HepG2 (cell line): ENCODE data around the gene FAAP100. TPM values are rescaled to one million over a fixed set of nuclear protein-coding genes. Genes with fewer than 3 reads are reported as not detected.

Experiments
- AHR ChIP-seq: IDR thresholded peaks from 2 replicates; pipeline ENCODE4 v1.6.1; 2018; ENCODE audit warnings: missing genetic modification reagents, missing compliant biosample characterization
- EEA1 ChIP-seq: sonication (generic); formaldehyde crosslinking; IDR thresholded peaks from 2 replicates; pipeline ENCODE4 v1.5.1; 2020; ENCODE audit warnings: mild to moderate bottlenecking, missing genetic modification reagents, borderline replicate concordance
- FOXC1 ChIP-seq: sonication (generic); formaldehyde crosslinking; IDR thresholded peaks from 2 replicates; pipeline ENCODE4 v1.8.0; 2022; ENCODE audit warnings: mild to moderate bottlenecking, missing genetic modification reagents, borderline replicate concordance
- HDAC1 ChIP-seq: sonication (generic); formaldehyde crosslinking; IDR thresholded peaks from 2 replicates; pipeline ENCODE4 v1.5.1; 2020; ENCODE audit warnings: mild to moderate bottlenecking, missing genetic modification reagents
- KLF11 ChIP-seq: IDR thresholded peaks from 2 replicates; pipeline ENCODE4 v1.6.1; 2016; ENCODE audit warnings: missing compliant biosample characterization
- MEIS1 ChIP-seq: sonication (generic); formaldehyde crosslinking; IDR thresholded peaks from 2 replicates; pipeline ENCODE4 v1.9.0; 2021; ENCODE audit warnings: mild to moderate bottlenecking, missing genetic modification reagents, moderate library complexity, borderline replicate concordance
- MIER3 ChIP-seq: IDR thresholded peaks from 2 replicates; pipeline ENCODE4 v1.6.1; 2016; ENCODE audit warnings: missing compliant biosample characterization, borderline replicate concordance
- NFKB2 ChIP-seq: sonication (generic); formaldehyde crosslinking; IDR thresholded peaks from 2 replicates; pipeline ENCODE4 v1.4.0; 2020; ENCODE audit warnings: missing genetic modification reagents, borderline replicate concordance
- PAWR ChIP-seq: sonication (generic); formaldehyde crosslinking; IDR thresholded peaks from 2 replicates; pipeline ENCODE4 v1.4.0; 2020; ENCODE audit warnings: missing genetic modification reagents, mild to moderate bottlenecking, borderline replicate concordance
- PCBP2 ChIP-seq: fragments of 200-400 bp; formaldehyde crosslinking; optimal IDR thresholded peaks from 2 replicates; pipeline ENCODE3; 2018; ENCODE audit warnings: low read length, low read depth; ENCODE audit not compliant: poor library complexity, severe bottlenecking
- PLRG1 ChIP-seq: fragments of 450-650 bp; conservative IDR thresholded peaks from 2 replicates; pipeline ENCODE4 v1.6.1; 2016
- THAP7 ChIP-seq: sonication (generic); formaldehyde crosslinking; IDR thresholded peaks from 2 replicates; pipeline ENCODE4 v1.8.1; 2023; ENCODE audit warnings: mild to moderate bottlenecking, missing genetic modification reagents
- TOPORS ChIP-seq: sonication (generic); formaldehyde crosslinking; IDR thresholded peaks from 2 replicates; pipeline ENCODE4 v1.8.0; 2023; ENCODE audit warnings: mild to moderate bottlenecking, missing genetic modification reagents
- YY1 ChIP-seq: IDR thresholded peaks from 2 replicates; pipeline ENCODE4 v1.6.1; 2011; ENCODE audit warnings: low read length, low read depth, moderate library complexity, mild to moderate bottlenecking; ENCODE audit not compliant: insufficient read depth, insufficient replicate concordance
- ZBTB43 ChIP-seq: sonication (generic); formaldehyde crosslinking; conservative IDR thresholded peaks from 2 replicates; pipeline ENCODE4 v1.4.0; 2020; ENCODE audit warnings: missing genetic modification reagents
- ZFP90 ChIP-seq: sonication (generic); formaldehyde crosslinking; IDR thresholded peaks from 2 replicates; pipeline ENCODE4 v1.8.0; 2022; ENCODE audit warnings: missing genetic modification reagents, mild to moderate bottlenecking, inconsistent platforms, borderline replicate concordance
- ZNF143 ChIP-seq: sonication (generic); formaldehyde crosslinking; IDR thresholded peaks from 2 replicates; pipeline ENCODE4 v1.4.0; 2020; ENCODE audit warnings: missing genetic modification reagents
- ZNF431 ChIP-seq: sonication (generic); formaldehyde crosslinking; IDR thresholded peaks from 2 replicates; pipeline ENCODE4 v1.9.0; 2022; ENCODE audit warnings: missing genetic modification reagents, low read depth, mild to moderate bottlenecking, borderline replicate concordance
- ZNF572 ChIP-seq: sonication (generic); formaldehyde crosslinking; IDR thresholded peaks from 2 replicates; pipeline ENCODE4 v1.5.1; 2020; ENCODE audit warnings: mild to moderate bottlenecking, missing genetic modification reagents
- ZNF660 ChIP-seq: sonication (generic); formaldehyde crosslinking; IDR thresholded peaks from 2 replicates; pipeline ENCODE4 v1.5.1; 2020; ENCODE audit warnings: mild to moderate bottlenecking, low read depth, missing genetic modification reagents, borderline replicate concordance
- ZNF761 ChIP-seq: sonication (generic); formaldehyde crosslinking; conservative IDR thresholded peaks from 2 replicates; pipeline ENCODE4 v1.4.0; 2020; ENCODE audit warnings: mild to moderate bottlenecking, missing genetic modification reagents
- ZNF773 ChIP-seq: sonication (generic); formaldehyde crosslinking; IDR thresholded peaks from 2 replicates; pipeline ENCODE4 v1.4.0; 2020; ENCODE audit warnings: missing genetic modification reagents, borderline replicate concordance
- ZNF782 ChIP-seq: sonication (generic); formaldehyde crosslinking; IDR thresholded peaks from 2 replicates; pipeline ENCODE4 v1.4.0; 2020; ENCODE audit warnings: missing genetic modification reagents, mild to moderate bottlenecking, borderline replicate concordance
- ZNF841 ChIP-seq: sonication (generic); formaldehyde crosslinking; IDR thresholded peaks from 2 replicates; pipeline ENCODE4 v1.8.1; 2023; ENCODE audit warnings: missing genetic modification reagents, borderline replicate concordance
- ZNF883 ChIP-seq: sonication (generic); formaldehyde crosslinking; IDR thresholded peaks from 2 replicates; pipeline ENCODE4 v1.5.1; 2020; ENCODE audit warnings: mild to moderate bottlenecking, missing genetic modification reagents; ENCODE audit errors: not compliant biosample characterization
- ZZZ3 ChIP-seq: sonication (generic); formaldehyde crosslinking; IDR thresholded peaks from 2 replicates; pipeline ENCODE4 v1.4.0; 2020; ENCODE audit warnings: missing genetic modification reagents, mild to moderate bottlenecking, borderline replicate concordance
- polyA plus RNA-seq, 8 experiments: library from polyadenylated mRNA; depleted of rRNA in 3 of 8; stranded (reverse) in 7 of 8; unstranded in 1 of 8; fragments of >200 nt; fragmentation: Illumina TruSeq in 4 of 8; extraction: Trizol in 4 of 8; gene quantifications; 2 replicates each; pipeline versions ENCODE4 v1.2.1 to v1.2.3, GENCODE V29; 2011 to 2016; ENCODE audit warnings: low read depth in 4 of 8, missing spikeins in 1 of 8, mixed read lengths in 1 of 8; ENCODE audit not compliant: insufficient read depth in 1 of 8
- total RNA-seq, 5 experiments: library from RNA; depleted of rRNA; stranded (reverse); fragments of >200 nt; fragmentation: Illumina TruSeq; extraction: Trizol; gene quantifications; 2 replicates each; pipeline ENCODE4 v1.2.3, GENCODE V29; 2016; ENCODE audit warnings: low read depth in 1 of 5
- TF ChIP-seq, protein P1 (sequence below): IDR thresholded peaks from 2 replicates; pipeline ENCODE4 v1.6.1; 2018; ENCODE audit warnings: missing genetic modification reagents

The FAAP100 gene
- total and polyA plus RNA-seq, 2 of the 13 experiments (the other 11 are each of a cell fraction or from before 2014, with no cell fraction given) = 7.6 to 20.8 TPM

DNA sequence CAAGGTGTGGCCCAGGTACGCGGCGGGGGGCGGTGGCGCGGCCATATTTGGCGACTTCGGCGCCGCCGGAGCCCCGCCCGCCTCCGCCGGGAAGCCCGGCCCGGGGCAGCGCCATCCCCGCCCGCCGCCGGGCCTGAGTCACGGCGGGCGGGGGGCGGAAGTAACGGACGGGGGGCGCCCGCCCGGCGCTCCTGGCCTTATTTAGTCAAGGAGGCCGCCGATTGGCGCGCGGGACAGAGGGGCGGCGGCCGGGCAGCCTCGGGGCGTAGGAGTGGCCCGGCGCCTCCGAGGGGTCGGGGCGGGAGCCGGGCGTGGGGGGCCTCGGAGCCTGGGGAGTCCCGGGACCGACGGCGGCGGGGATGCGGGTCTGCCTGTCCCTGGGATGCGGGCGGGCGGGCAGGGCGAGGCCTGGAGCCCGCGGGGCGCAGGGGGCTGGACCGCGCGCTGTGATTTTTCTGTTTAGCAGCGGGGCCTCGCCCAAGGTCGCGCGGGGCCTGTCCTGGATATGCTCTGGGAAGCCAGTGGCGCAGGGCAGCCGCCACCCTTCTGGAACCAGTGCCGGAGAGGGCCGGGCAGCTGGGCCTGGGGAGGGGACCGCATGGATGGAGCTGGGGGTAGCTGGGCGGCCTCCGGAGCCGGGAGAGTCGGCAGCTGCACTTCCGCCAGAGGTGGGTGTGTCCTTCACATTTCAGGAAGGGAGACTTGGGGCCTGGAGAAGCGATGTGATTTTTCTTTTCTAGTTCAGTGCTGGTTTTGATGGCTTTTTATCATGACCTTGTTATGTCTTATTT, 37.2 kb downstream of the FAAP100 start (continued):
- TF ChIP-seq ZNF773 (peak; percentile 74; the same call in 1 of the 2 replicates), HDAC1 (CRISPR knock-in tag) (peak; percentile 69), EEA1 (CRISPR knock-in tag) (peak; percentile 16; the same call in 1 of the 2 replicates), FOXC1 (no peak; the same call in 1 of the 2 replicates), YY1 (peak; percentile 89), ZNF883 (CRISPR knock-in tag) (peak; percentile 91), NFKB2 (peak; percentile 79; the same call in 1 of the 2 replicates), ZNF782 (CRISPR knock-in tag) (0 out of 2 replicates have a peak, but pooled peaks have one; percentile 57), AHR (0 out of 2 replicates have a peak, but pooled peaks have one; percentile 54), PCBP2 (no peak), MEIS1 (CRISPR knock-in tag) (no peak), MIER3 (CRISPR knock-in tag) (no peak), THAP7 (CRISPR knock-in tag) (peak; percentile 31; the same call in 1 of the 2 replicates), ZFP90 (CRISPR knock-in tag) (peak; percentile 83; the same call in 1 of the 2 replicates), ZNF143 (CRISPR knock-in tag) (no peak), ZNF572 (no peak), ZNF761 (CRISPR knock-in tag) (no peak), ZNF660 (CRISPR knock-in tag) (no peak), ZBTB43 (CRISPR knock-in tag) (peak; percentile 40; the same call in 1 of the 2 replicates), TOPORS (no peak), ZZZ3 (0 out of 2 replicates have a peak, but pooled peaks have one; percentile 57), PLRG1 (no peak), ZNF431 (0 out of 2 replicates have a peak, but pooled peaks have one; percentile 45), KLF11 (no peak), ZNF841 (CRISPR knock-in tag) (no peak), PAWR (no peak)
- TF ChIP-seq, protein P1, sequence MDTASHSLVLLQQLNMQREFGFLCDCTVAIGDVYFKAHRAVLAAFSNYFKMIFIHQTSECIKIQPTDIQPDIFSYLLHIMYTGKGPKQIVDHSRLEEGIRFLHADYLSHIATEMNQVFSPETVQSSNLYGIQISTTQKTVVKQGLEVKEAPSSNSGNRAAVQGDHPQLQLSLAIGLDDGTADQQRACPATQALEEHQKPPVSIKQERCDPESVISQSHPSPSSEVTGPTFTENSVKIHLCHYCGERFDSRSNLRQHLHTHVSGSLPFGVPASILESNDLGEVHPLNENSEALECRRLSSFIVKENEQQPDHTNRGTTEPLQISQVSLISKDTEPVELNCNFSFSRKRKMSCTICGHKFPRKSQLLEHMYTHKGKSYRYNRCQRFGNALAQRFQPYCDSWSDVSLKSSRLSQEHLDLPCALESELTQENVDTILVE = peak; percentile 93
